Activated CD4-positive, alpha-beta T cell treated with anti-CD3 and anti-CD28 coated beads, Interleukin-2, amount 50 U/mL, for 24 hours (primary cell): Measurements from ENCODE around the gene URM1.

Experiments
- DNase-seq, 2 donors: peaks; one replicate each; pipeline ENCODE4 v3.0.0-alpha.2; 2020; ENCODE audit warnings: low read depth in 1 of 2, low spot score in 1 of 2

URM1 gene

DNA sequence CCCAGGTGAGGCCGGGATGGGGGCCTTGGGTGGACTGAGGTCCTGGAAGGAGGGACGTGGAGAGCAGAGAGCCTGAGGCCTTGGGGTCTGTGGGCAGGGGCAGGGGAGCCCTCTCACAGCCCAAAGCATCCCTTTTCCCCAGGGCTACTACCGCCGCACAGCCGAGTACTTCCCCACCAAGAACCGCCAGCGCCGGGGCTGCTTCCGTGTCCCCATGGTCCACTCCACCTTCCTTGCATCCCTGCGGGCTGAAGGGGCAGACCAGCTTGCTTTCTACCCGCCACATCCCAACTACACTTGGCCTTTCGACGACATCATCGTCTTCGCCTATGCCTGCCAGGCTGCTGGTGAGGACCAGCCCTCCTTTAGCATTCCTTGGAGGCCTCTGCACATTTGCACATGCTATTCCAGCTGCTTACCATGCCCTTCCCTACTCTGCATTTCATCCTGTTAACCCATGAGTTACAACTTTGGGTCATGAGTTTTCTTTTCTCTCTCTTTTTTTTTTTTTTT, 53.1 kb downstream of the URM1 start:
- no peak for DNase-seq

DNA sequence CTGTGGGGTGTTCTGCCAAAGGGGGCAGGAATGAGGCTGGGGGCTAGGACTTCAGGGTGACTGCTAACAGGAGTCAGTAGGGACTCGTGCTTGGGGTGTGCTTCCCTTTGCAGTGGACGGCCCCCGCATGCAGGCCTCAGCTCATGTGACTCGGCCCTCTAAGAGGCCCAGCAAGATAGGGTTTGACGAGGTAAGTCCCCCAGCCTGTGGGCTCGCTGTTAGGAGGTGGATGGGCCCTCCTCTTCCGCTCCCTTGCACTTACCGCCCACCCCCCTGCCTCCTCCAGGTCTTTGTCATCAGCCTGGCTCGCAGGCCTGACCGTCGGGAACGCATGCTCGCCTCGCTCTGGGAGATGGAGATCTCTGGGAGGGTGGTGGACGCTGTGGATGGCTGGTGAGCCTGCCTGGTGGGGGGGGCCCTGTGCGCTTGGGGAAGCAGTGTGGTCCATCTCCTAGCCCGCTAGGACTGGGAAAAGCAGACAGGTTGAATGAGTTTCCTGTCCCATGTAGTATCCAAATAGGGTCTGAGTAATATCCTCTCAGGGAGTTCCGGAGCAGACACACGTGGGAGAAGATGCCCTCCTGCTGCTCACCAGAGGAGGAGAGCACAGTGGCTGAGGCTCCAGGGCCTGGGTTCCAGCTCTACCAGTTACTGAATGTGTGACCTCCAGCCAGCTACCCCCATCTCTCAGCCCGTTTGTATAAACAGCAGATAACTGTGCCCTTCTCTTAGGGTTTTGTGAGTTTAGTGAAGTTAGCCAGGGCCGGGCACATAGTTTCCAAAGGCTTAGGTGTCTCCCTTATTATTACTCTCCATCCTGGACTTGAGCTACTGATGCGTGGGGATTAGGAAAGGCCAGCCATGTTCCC, 57.7 kb downstream of the URM1 start:
- DNase-seq = no peak

- DNase-seq = no peak
These were observed 58.4 kb downstream of the URM1 start for GRCh38 chr9:128429513-128430086.

DNA sequence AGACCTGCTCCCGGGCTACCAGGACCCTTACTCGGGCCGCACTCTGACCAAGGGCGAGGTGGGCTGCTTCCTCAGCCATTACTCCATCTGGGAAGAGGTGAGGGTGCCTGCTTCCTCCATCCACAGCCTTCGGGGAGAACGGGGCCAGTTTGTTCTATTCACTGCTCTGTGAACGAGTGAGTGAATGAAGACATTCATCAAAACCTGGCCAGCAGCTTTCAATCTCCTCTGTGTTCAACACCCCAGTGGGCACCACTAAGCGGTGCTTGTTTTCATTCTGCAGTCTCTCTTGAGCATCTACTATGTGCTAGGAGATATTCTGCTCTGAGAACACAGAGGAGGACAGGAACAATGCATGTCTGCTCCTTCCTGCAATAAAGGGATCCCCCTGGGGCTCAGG, 60.0 kb downstream of the URM1 start:
- no peak for DNase-seq

- DNase-seq = no peak
These were observed 63.2 kb downstream of the URM1 start for GRCh38 chr9:128434340-128434739.

DNA sequence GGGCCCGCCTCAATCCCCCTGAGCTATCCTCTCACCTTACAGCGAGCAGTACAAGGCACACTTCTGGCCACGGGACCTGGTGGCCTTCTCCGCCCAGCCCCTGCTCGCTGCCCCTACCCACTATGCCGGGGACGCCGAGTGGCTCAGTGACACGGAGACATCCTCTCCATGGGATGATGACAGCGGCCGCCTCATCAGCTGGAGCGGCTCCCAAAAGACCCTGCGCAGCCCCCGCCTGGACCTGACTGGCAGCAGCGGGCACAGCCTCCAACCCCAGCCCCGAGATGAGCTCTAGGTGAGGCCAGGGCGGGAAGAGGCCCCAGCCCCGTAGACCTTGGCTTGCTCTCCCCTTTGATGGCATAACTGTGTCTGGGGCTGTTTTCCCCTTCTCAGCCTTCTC, 64.4 kb downstream of the URM1 start:
- DNase-seq = no peak

- DNase-seq = peak; percentile 70 to 77
These were observed 67.4 kb downstream of the URM1 start for GRCh38 chr9:128438343-128439109.

GRCh38 chr9:128439273-128439672, 68.1 kb downstream of the URM1 start:
- no peak for DNase-seq
